ENCODE results near the gene UTF1. TPM values are rescaled to one million over a fixed set of nuclear protein-coding genes. Genes with fewer than 3 reads are reported as not detected.
"Not testable (repeated sequence)": the region's sequence is repeated elsewhere in the genome, so short reads cannot be mapped to it uniquely, and the experiment has no call there.

The UTF1 gene
- total RNA-seq, 2 experiments from 2014 or later: not detected

DNA sequence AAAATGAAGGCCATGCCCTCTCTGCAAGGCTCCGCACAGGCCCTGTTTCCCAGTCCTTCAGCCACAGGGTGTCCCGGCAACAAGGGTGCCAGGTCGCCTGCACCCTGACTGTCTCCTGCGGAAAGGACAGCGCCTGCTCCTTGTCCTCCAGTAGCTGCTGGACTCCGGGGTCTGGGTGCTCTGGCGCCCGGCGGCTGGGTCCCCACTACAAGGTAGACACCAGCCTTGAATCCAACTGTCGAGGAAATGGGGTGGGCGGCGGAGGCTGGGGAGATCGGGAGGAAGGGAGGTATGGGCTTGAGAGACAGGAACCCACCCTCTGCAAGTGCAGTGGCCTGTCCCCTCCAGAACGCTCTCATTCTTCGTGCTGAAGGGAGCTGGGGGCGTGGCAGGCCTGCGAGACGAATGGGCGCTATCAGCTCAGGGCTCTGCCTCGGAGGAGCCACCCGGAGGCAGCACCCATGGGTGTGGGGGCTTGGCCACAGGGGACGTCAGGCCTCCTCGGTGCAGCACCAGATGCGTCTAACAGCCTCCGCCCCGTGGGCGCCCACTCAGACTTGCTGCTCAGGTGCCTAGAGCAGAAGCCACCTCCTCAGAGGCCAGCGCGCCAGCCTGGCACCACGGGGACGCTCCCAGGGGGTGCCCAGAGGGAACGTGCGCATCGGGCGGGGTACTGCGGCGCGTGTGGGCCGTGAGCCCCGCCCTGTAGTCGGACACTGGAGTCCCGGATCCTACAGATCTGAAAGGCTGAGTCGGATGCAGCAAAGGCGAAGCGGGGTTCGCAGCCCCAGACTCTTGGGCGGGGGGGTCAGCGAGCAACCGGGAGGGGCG lies 31.1 kb downstream of the UTF1 start:
- Mint-ChIP-seq H3K27ac (peak overlapping the region; percentile 88), H3K4me3 (peak overlapping the region; percentile 82), H3K4me1 (ENCODE audit: low read depth) (peaks cover 75% of the 10 kb centered on the region), H3K9me3 (no peaks in the 10 kb centered on the region), H3K27me3 (ENCODE audit: low read depth) (no peaks in the 10 kb centered on the region), H3K36me3 (ENCODE audit: low read depth) (peaks cover 3% of the 10 kb centered on the region)
- peak; percentile 83 for DNase-seq
- CTCF ChIA-PET: interaction anchor here (1.1 to 1.6 kb wide), 2 partner anchors 14 to 68 kb away, joined by 3 to 7 read pairs; no protein-coding TSS in a partner anchor
- intact Hi-C loops (cut with micrococcal nuclease): no loop called here

DNA sequence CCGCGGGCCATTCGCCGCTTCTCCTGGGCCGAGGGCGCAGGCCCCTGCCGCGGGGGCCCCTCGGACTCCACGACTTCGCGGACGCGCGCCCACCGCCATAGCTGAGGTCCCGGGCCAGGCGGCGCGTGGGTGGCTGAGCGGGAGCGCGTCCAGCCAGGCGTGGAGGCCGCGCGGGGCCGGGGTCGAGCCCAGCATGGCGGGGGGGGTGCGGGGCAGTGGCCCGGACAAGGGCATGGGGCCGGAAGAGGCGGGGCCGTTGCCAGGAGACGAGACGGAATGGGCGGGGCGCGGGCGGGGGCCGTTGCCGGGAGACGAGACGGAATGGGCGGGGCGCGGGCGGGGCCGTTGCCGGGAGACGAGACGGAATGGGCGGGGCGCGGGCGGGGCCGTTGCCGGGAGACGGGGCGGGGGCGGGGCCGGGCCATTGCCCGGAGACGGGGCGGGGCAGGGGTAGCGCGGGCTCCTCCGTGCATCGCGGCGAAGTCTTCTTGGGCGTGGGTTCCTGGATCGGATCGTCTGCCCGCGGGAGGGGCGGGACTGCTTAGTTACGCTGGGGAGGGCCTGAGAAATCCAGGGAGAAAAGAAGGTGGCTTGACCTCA lies 31.8 kb downstream of the UTF1 start:
- peak overlapping the region; percentile 82 for H3K4me3 Mint-ChIP-seq
- no peak overlapping the region for H3K27ac Mint-ChIP-seq
- no peaks in the 10 kb centered on the region for H3K9me3 Mint-ChIP-seq
- H3K36me3 Mint-ChIP-seq (ENCODE audit: low read depth): peaks cover 3% of the 10 kb centered on the region
- intact Hi-C loops (cut with micrococcal nuclease): loop anchor here (1.0 kb wide), 1 partner anchor 96 kb away; the partner anchor contains the start of gene FUOM
- DNase-seq: peak; percentile 87
- no peaks in the 10 kb centered on the region for H3K27me3 Mint-ChIP-seq (ENCODE audit: low read depth)
- H3K4me1 Mint-ChIP-seq (ENCODE audit: low read depth): peaks cover 75% of the 10 kb centered on the region
- CTCF ChIA-PET: interaction anchor here (1.1 to 1.6 kb wide), 3 partner anchors 14 to 118 kb away, joined by 3 to 7 read pairs (median 4); no protein-coding TSS in a partner anchor

DNA sequence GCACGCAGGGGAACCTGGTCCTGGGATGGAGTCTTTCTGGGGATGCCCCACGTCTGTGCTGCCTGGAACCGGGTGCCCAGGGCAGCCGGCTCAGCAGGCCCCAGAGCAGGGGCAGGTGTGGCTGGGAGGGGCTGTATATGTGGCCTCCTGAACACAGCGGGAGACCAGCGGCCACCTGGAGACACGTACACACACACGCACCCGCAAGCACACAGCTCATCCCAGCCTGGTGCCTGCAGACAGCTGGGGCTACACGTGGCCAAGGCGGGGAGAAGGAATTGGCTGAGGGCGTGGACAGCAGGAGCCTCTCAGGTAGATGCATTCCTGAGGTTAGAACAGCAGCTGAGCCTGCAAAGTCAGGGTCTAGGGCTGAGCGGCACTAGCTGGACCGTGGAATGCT lies 32.7 kb downstream of the UTF1 start:
- DNase-seq: no peak
- intact Hi-C loops (cut with micrococcal nuclease): loop anchor here (1.0 kb wide), 1 partner anchor 96 kb away; the partner anchor contains the start of gene FUOM
- peaks cover 66% of the 10 kb centered on the region for H3K4me1 Mint-ChIP-seq (ENCODE audit: low read depth)
- CTCF ChIA-PET: interaction anchor here (0.6 to 1.3 kb wide), 3 partner anchors 9 to 119 kb away, joined by 3 to 6 read pairs (median 4); no protein-coding TSS in a partner anchor
- no peaks in the 10 kb centered on the region for H3K9me3 Mint-ChIP-seq
- H3K4me3 Mint-ChIP-seq: no peak overlapping the region
- H3K27me3 Mint-ChIP-seq (ENCODE audit: low read depth): no peaks in the 10 kb centered on the region
- H3K36me3 Mint-ChIP-seq (ENCODE audit: low read depth): peaks cover 3% of the 10 kb centered on the region
- no peak overlapping the region for H3K27ac Mint-ChIP-seq

DNA sequence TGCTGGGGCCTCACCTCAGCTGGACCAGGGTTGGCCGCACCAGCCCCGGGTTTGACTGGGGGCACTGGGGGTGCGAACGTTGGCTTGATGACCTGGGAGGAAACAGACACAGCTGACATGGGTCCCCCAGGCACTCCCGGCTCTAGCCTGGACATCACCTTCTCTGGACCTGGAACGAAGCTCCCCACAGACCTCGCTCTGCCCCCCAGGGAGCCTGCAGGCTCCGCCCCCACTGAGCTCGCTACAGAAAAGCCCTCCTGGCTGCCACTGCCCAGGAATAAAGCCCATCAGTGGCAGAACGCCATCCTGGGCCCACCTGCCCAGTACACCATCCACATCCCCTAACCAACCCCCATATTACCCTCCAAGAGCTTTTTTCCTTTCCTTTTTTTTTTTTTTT lies 33.7 kb downstream of the UTF1 start:
- no peak for DNase-seq
- CTCF ChIA-PET: interaction anchor here (0.6 to 1.2 kb wide), 3 partner anchors 11 to 66 kb away, joined by 4 to 6 read pairs (median 5); no protein-coding TSS in a partner anchor
- Mint-ChIP-seq H3K9me3 (no peaks in the 10 kb centered on the region), H3K27ac (no peak overlapping the region), H3K36me3 (ENCODE audit: low read depth) (peaks cover 3% of the 10 kb centered on the region), H3K4me1 (ENCODE audit: low read depth) (peaks cover 59% of the 10 kb centered on the region), H3K27me3 (ENCODE audit: low read depth) (no peaks in the 10 kb centered on the region), H3K4me3 (no peak overlapping the region)
- intact Hi-C loops (cut with micrococcal nuclease): no loop called here

GRCh38 chr10:133264461-133264860 lies 34.4 kb downstream of the UTF1 start:
- CTCF ChIA-PET: interaction anchor here (0.6 to 1.7 kb wide), 5 partner anchors 11 to 65 kb away, joined by 3 to 6 read pairs (median 4); partner anchors contain the start of gene ADAM8
- H3K4me1 Mint-ChIP-seq (ENCODE audit: low read depth): peaks cover 51% of the 10 kb centered on the region
- H3K27ac Mint-ChIP-seq: no peak overlapping the region
- intact Hi-C loops (cut with micrococcal nuclease): no loop called here
- H3K27me3 Mint-ChIP-seq (ENCODE audit: low read depth): no peaks in the 10 kb centered on the region
- peak; percentile 49 for DNase-seq
- H3K9me3 Mint-ChIP-seq: no peaks in the 10 kb centered on the region
- no peak overlapping the region for H3K4me3 Mint-ChIP-seq
- peaks cover 3% of the 10 kb centered on the region for H3K36me3 Mint-ChIP-seq (ENCODE audit: low read depth)

- H3K4me3 Mint-ChIP-seq; H3K36me3 Mint-ChIP-seq (ENCODE audit: low read depth); intact Hi-C loops (cut with micrococcal nuclease); H3K9me3 Mint-ChIP-seq; DNase-seq; H3K27ac Mint-ChIP-seq; H3K27me3 Mint-ChIP-seq (ENCODE audit: low read depth): not testable (repeated sequence)
- CTCF ChIA-PET: interaction anchor here (0.6 to 1.7 kb wide), 3 partner anchors 11 to 65 kb away, joined by 3 to 4 read pairs (median 4); partner anchors contain the start of gene ADAM8
- H3K4me1 Mint-ChIP-seq (ENCODE audit: low read depth): peaks cover 46% of the 10 kb centered on the region
Observed at GRCh38 chr10:133265052-133265451, 35.0 kb downstream of the UTF1 start.

- Mint-ChIP-seq H3K4me1 (ENCODE audit: low read depth) (peaks cover 34% of the 10 kb centered on the region), H3K27me3 (ENCODE audit: low read depth) (no peaks in the 10 kb centered on the region), H3K36me3 (ENCODE audit: low read depth) (peaks cover 3% of the 10 kb centered on the region), H3K4me3 (no peak overlapping the region), H3K27ac (no peak overlapping the region), H3K9me3 (no peaks in the 10 kb centered on the region)
- intact Hi-C loops (cut with micrococcal nuclease): no loop called here
- CTCF ChIA-PET: interaction anchor here (1.4 to 1.7 kb wide), 2 partner anchors 10 to 123 kb away, joined by 4 to 5 read pairs; partner anchors contain the start of gene ADAM8
- DNase-seq: no peak
Observed at GRCh38 chr10:133266056-133266795, 36.2 kb downstream of the UTF1 start.

DNA sequence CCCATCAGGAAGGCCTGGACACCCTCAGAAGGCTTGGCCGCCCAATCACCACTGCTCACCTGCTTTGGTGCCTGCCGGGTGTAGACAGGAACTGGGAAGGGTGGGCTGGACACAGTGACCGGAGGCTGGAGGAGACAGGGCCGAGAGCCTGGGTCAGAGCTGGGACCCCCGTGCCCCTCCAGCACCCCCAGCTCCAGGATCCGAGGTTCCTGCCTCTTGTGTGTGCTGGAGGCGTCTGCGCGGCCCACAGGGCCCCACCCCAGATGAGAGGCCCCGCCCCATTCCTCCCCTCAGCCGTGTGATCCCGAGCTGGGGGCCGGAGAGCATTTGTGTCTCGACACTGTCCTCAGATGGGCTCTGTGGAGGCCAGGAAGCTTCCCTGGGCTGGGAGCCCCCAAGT lies 37.3 kb downstream of the UTF1 start:
- Mint-ChIP-seq H3K27me3 (ENCODE audit: low read depth) (no peaks in the 10 kb centered on the region), H3K36me3 (ENCODE audit: low read depth) (peaks cover 8% of the 10 kb centered on the region), H3K4me3 (no peak overlapping the region), H3K27ac (no peak overlapping the region), H3K4me1 (ENCODE audit: low read depth) (peaks cover 31% of the 10 kb centered on the region), H3K9me3 (no peaks in the 10 kb centered on the region)
- CTCF ChIA-PET: interaction anchor here (1.4 kb wide), 1 partner anchor 124 kb away, joined by 5 read pairs; no protein-coding TSS in a partner anchor
- DNase-seq: no peak
- intact Hi-C loops (cut with micrococcal nuclease): no loop called here

- H3K4me3 Mint-ChIP-seq: no peak overlapping the region
- peaks cover 27% of the 10 kb centered on the region for H3K4me1 Mint-ChIP-seq (ENCODE audit: low read depth)
- peaks cover 10% of the 10 kb centered on the region for H3K36me3 Mint-ChIP-seq (ENCODE audit: low read depth)
- no peaks in the 10 kb centered on the region for H3K27me3 Mint-ChIP-seq (ENCODE audit: low read depth)
- no peak overlapping the region for H3K27ac Mint-ChIP-seq
- intact Hi-C loops (cut with micrococcal nuclease): no loop called here
- no peaks in the 10 kb centered on the region for H3K9me3 Mint-ChIP-seq
- CTCF ChIA-PET: interaction anchor here (1.4 kb wide), 1 partner anchor 124 kb away, joined by 5 read pairs; no protein-coding TSS in a partner anchor
- no peak for DNase-seq
Observed at GRCh38 chr10:133267829-133268228, 37.8 kb downstream of the UTF1 start.

GRCh38 chr10:133268532-133268931 lies 38.5 kb downstream of the UTF1 start:
- intact Hi-C loops (cut with micrococcal nuclease): no loop called here
- CTCF ChIA-PET: no interaction called here

DNA sequence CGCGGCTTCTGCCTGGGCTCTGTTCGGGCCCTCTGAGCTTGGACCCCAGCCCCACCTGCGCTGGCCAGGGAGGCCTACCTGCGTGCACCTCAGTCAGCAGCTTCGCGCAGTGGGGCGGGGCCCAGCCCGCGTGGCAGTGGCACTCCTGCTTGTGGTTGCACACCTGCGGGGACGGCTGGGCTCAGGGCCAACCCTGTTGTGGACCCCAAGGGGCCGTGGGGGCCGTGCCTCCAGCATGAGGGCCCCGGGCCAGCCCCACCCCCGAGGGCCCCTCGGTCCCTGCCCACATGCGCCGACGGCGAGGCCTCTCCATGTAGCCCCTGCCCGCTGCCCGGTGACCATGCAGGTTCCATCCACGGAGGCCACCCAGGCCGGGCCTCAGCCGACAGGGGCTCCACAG lies 39.4 kb downstream of the UTF1 start:
- Mint-ChIP-seq H3K9me3 (no peaks in the 10 kb centered on the region), H3K4me1 (ENCODE audit: low read depth) (peaks cover 15% of the 10 kb centered on the region), H3K4me3 (no peak overlapping the region), H3K27ac (no peak overlapping the region), H3K27me3 (ENCODE audit: low read depth) (no peaks in the 10 kb centered on the region), H3K36me3 (ENCODE audit: low read depth) (peaks cover 8% of the 10 kb centered on the region)
- intact Hi-C loops (cut with micrococcal nuclease): no loop called here
- no peak for DNase-seq
- CTCF ChIA-PET: no interaction called here

More at GRCh38 chr10:133268532-133268931, 38.5 kb downstream of the UTF1 start:
- Mint-ChIP-seq H3K4me3 (no peak overlapping the region), H3K4me1 (ENCODE audit: low read depth) (peaks cover 22% of the 10 kb centered on the region), H3K27ac (no peak overlapping the region), H3K36me3 (ENCODE audit: low read depth) (peaks cover 8% of the 10 kb centered on the region), H3K27me3 (ENCODE audit: low read depth) (no peaks in the 10 kb centered on the region), H3K9me3 (no peaks in the 10 kb centered on the region)
- no peak for DNase-seq

DNA sequence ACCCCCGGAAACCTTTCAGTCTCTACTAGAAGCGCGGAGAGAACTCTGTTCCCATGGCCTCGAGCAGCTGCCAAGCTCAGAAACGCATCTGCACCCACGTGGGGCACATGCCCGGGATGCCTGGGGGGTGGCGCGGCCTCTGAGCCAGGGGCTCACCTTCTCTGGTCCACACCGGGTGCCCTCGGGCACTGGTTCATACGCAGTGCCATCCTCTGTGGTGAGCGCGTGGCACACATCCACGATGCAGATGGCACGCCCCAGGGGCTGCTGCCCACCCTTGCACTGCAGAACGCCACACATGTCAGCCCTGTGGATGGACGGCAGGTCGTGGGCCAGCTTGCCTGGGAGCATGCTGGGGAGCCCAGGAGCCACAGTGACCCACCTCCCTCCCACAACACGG lies 40.2 kb downstream of the UTF1 start:
- H3K4me3 Mint-ChIP-seq: no peak overlapping the region
- H3K27me3 Mint-ChIP-seq (ENCODE audit: low read depth): no peaks in the 10 kb centered on the region
- intact Hi-C loops (cut with micrococcal nuclease): no loop called here
- peaks cover 13% of the 10 kb centered on the region for H3K4me1 Mint-ChIP-seq (ENCODE audit: low read depth)
- DNase-seq: no peak
- H3K36me3 Mint-ChIP-seq (ENCODE audit: low read depth): peaks cover 9% of the 10 kb centered on the region
- CTCF ChIA-PET: no interaction called here
- no peaks in the 10 kb centered on the region for H3K9me3 Mint-ChIP-seq
- no peak overlapping the region for H3K27ac Mint-ChIP-seq

Measured in activated naive CD4-positive, alpha-beta T cell treated with anti-CD3 and anti-CD28 coated beads for 36 hours (primary cell).